HG03520 (cell line): Measurements from ENCODE around the gene SLC6A12.

Experiments
- ATAC-seq: cut with Tn5 transposase; IDR thresholded peaks from one replicate; pipeline ENCODE4 v1.9.1; 2021; ENCODE audit warnings: mild to moderate bottlenecking, moderate library complexity; ENCODE audit not compliant: unreplicated experiment

SLC6A12 gene

DNA sequence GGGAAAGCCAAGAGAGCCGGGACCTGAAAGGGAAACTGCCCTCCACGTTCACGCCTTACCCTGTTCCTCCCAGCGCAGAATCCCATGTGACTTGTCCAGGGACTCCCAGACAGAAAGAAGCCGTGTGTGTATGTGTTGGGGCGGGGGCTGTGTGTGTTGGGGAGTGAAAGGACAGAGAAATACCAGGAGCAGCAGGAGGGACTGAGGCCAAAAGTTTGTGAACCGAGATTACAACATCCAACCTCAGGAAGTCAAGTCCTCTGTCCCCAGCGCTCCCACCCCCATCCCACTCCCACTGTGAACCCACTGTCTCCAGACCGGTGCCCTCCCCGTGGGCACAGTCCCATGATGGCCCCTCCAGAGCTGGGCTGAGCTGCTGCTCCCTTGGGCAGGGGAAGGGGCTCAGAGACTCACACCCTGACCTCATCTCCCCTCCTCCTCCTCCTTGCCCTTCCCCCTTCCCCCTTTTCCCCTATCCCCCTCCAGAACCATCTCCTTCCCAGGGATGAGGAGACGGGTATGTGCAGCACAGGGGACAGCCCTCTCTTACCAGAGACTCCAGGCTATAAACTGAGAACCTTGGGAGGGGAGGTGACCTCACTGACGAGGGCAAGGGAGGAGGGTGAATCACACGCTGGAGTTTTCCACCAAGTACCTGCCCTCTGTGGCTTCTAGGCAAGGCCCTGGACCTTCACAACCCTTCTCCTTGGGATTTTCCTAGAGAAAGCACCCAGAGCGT is at the start of gene SLC6A12:
TSS of gene SLC6A12 (minus strand) at position 155 of the 739 bp plus-strand sequence. CDS start 4,171 bp downstream, outside the sequence.
- ATAC-seq: no peak

DNA sequence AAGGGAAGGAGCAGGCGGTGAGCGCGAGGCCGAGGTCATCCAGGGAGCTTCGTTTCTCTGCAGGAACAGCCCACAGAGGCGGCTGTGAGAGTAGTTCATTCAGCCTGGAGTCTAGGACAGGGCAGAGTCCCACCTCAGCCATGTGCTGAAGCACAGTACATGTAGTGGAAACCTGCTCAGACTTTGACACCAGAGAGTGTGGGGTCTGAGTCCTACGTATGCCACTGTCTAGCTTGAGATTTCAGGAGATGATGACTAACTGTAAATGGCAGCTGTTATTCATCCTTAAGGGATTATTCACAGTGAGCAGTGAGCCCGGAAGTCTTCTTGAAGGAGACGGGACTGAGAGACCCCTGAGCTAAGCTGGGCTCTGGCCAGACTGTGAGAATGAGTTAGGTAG is 49.6 kb upstream of the SLC6A12 start:
- ATAC-seq: no peak

- no peak for ATAC-seq
These were observed 48.9 kb upstream of the SLC6A12 start, which contains the start of gene SLC6A13 for GRCh38 chr12:262817-263216. Gene SLC6A13, minus strand, starts transcription at chr12:262836. Its CDS starts 2,784 bp downstream, at chr12:260052.

DNA sequence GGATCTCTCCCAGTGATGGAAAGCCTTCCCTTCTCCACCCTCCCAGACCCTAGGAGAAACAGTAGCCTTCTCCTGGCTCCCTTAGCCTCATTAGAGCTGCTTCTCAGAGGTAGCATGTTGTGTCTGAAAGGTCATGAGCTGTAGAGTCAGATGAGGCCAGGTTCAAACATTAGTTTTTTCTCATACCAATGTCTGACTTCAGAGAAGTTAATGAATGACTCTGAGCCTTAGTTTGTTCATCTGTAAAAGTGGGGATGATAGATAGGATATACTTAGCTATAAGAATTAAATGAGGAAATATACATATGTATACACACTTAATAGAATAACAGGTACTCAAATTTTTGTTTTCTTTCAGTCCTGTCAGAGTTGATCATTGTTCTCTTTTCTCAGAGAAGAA is 48.2 kb upstream of the SLC6A12 start:
- ATAC-seq: no peak

GRCh38 chr12:257521-258321 is 43.8 kb upstream of the SLC6A12 start:
- no peak for ATAC-seq

GRCh38 chr12:256958-257357 is 43.0 kb upstream of the SLC6A12 start:
- ATAC-seq: no peak

- ATAC-seq: no peak
These were observed 42.3 kb upstream of the SLC6A12 start for GRCh38 chr12:256225-256624.

- no peak for ATAC-seq
These were observed 41.0 kb upstream of the SLC6A12 start for GRCh38 chr12:254912-255311.

DNA sequence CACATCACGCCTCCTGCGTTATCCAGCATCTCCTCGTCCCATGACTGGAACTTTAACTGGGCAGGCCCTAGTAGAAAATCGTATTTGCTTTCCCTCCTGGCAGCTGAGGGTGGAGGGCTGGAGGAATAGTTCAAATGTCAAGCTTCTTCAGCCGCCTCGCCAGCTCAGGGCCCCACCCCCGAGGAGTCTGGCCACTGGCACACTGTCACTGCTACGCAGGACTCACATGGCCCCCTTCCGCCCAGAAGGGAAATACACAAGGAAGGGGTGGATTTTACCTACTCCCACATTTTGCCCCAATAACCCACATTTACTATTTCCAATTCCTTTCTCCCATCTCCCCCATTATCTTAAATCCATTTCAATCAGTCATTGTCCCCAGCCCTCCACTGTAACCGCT is 40.1 kb upstream of the SLC6A12 start:
- no peak for ATAC-seq

GRCh38 chr12:253116-253831 is 39.3 kb upstream of the SLC6A12 start:
- no peak for ATAC-seq

- ATAC-seq: no peak
These were observed 38.7 kb upstream of the SLC6A12 start for GRCh38 chr12:252636-253035.

- no peak for ATAC-seq
These were observed 33.3 kb upstream of the SLC6A12 start for GRCh38 chr12:247271-247670.

- no peak for ATAC-seq
These were observed 29.4 kb upstream of the SLC6A12 start for GRCh38 chr12:243381-243780.

GRCh38 chr12:242496-242895 is 28.5 kb upstream of the SLC6A12 start:
- ATAC-seq: no peak

DNA sequence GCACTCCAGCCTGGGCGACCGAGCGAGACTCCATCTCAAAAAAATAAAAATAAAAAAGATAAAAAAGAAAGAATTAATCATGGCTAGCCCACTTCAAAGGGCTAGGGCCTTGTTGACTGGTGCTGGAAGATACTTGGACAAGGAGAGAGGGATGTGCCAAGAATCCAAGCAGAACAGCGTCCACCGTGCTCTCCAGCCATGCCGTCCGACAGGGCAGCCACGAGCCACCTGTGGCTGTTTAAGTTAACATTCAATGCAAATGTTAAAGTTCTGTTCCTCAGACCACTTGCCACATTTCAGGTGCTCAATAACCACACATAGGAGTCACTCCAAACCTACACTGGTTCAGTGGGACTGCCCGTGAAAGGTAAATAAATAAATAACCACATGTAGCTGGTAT is 27.3 kb upstream of the SLC6A12 start:
- ATAC-seq: no peak

- no peak for ATAC-seq
These were observed 26.6 kb upstream of the SLC6A12 start for GRCh38 chr12:240566-240965.

DNA sequence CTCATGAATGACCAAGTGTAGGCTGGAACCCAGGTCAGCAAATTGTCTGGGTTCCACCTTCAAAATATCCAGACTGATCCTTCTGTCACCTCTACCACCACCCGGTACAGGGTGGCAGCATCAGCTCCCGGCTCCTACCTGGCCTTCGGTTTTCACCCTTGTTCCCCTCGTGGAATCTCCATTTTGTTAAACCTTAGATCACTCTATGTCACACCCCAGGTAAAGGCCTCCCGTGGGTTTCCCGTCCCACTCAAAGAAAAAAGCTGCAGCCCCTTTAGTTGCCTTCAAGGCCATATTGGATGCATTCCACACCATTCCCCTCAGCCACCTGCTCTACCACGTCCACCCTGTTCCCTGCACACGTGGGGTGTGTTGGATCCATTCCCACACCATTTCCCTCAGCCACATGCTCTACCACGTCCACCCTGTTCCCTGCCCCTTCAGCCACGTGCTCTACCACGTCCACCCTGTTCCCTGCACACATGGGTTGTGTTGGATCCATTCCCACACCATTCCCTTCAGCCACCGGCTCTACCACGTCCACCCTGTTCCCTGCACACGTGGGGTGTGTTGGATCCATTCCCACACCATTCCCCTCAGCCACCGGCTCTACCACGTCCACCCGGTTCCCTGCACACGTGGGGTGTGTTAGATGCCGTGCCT is 24.9 kb upstream of the SLC6A12 start:
- no peak for ATAC-seq

GRCh38 chr12:238116-238515 is 24.2 kb upstream of the SLC6A12 start:
- ATAC-seq: no peak

DNA sequence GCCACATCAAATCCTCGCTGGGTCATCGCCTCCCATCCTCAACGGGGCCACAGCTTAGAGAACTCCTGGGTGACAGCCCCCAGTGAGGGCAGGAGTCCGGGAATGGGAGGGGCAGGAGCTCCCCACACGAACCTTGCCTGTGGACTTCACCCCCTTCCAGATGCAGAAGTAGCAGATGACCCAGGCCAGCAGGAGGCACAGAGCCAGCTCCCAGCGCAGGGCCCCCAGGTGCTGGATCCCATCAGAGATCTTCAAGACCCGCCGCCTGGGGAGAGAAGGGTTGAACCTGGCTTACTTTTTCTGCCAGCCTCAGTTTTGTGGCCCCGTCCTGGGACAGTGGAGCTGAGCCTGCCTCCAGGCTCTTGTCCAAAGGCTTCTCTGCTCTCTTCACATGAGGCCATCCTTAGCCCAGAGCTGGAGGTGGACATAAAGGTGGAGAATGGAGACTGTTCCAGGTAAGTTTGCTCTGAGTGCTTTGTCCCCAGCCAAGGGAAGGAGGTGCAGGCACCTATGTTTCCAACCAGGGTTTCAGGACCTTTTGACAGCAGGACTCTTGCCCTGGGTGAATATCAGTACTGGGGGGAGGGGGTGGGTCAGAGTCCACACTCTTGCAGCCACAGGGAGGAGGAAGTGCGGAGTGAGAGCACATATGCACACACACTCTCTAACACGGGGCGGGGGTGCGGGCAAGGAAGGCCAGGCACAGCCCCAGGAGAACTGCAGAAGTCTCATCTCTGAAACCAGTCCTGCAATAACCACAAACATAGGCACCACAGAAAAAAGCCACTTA is 23.3 kb upstream of the SLC6A12 start:
- no peak for ATAC-seq

- no peak for ATAC-seq
These were observed 22.5 kb upstream of the SLC6A12 start for GRCh38 chr12:236445-236844.
